Measurements from ENCODE around the gene EHD1.
"Not testable (repeated sequence)": the region's sequence is repeated elsewhere in the genome, so short reads cannot be mapped to it uniquely, and the experiment has no call there.

EHD1 gene

GRCh38 chr11:64849598-64850356 lies 28.6 kb downstream of the EHD1 start:
- Histone ChIP-seq H3K27ac (no peak overlapping the region), H3K9me3 (ENCODE audit: low read depth, low read length) (no peaks in the 10 kb centered on the region), H3K4me3 (no peak overlapping the region), H3K36me3 (ENCODE audit: insufficient read depth, low read length) (no peaks in the 10 kb centered on the region), H3K9ac (ENCODE audit: insufficient read length) (no peak overlapping the region)
- TF ChIP-seq FOXP2 (optimal IDR thresholded peaks at IDR 0.05; ENCODE audit: control extremely low read depth, extremely low read length, insufficient read depth) (no peak), EZH2 (IDR thresholded peaks at IDR 0.05) (no peak), POLR2AphosphoS5 (IDR thresholded peaks at IDR 0.05; ENCODE audit: borderline replicate concordance, low read depth, low read length) (no peak)
- DNase-seq (ENCODE audit: low read depth, low spot score), result no peak

GRCh38 chr11:64848826-64849597 lies 29.4 kb downstream of the EHD1 start:
- no peak for DNase-seq (ENCODE audit: low read depth, low spot score)

GRCh38 chr11:64848214-64848825 lies 30.1 kb downstream of the EHD1 start:
- H3K9me3 ChIP-seq (ENCODE audit: low read depth, low read length), result no peaks in the 10 kb centered on the region
- no peaks in the 10 kb centered on the region for H3K36me3 ChIP-seq (ENCODE audit: insufficient read depth, low read length)
- no peak for DNase-seq (ENCODE audit: low read depth, low spot score)
- TF ChIP-seq EZH2 (IDR thresholded peaks at IDR 0.05) (no peak), FOXP2 (optimal IDR thresholded peaks at IDR 0.05; ENCODE audit: control extremely low read depth, extremely low read length, insufficient read depth) (no peak), POLR2AphosphoS5 (IDR thresholded peaks at IDR 0.05; ENCODE audit: borderline replicate concordance, low read depth, low read length) (no peak)
- H3K27ac ChIP-seq, result no peak overlapping the region
- no peak overlapping the region for H3K9ac ChIP-seq (ENCODE audit: insufficient read length)
- H3K4me3 ChIP-seq, result no peak overlapping the region

More at GRCh38 chr11:64848826-64849597, 29.4 kb downstream of the EHD1 start:
- Histone ChIP-seq H3K9ac (ENCODE audit: insufficient read length) (no peak overlapping the region), H3K27ac (no peak overlapping the region), H3K4me3 (no peak overlapping the region), H3K9me3 (ENCODE audit: low read depth, low read length) (no peaks in the 10 kb centered on the region), H3K36me3 (ENCODE audit: insufficient read depth, low read length) (no peaks in the 10 kb centered on the region)
- TF ChIP-seq FOXP2 (optimal IDR thresholded peaks at IDR 0.05; ENCODE audit: control extremely low read depth, extremely low read length, insufficient read depth) (no peak), EZH2 (IDR thresholded peaks at IDR 0.05) (no peak), POLR2AphosphoS5 (IDR thresholded peaks at IDR 0.05; ENCODE audit: borderline replicate concordance, low read depth, low read length) (no peak)

- TF ChIP-seq FOXP2 (optimal IDR thresholded peaks at IDR 0.05; ENCODE audit: control extremely low read depth, extremely low read length, insufficient read depth), result no peak
- TF ChIP-seq POLR2AphosphoS5 (IDR thresholded peaks at IDR 0.05; ENCODE audit: borderline replicate concordance, low read depth, low read length), result no peak
- TF ChIP-seq EZH2 (IDR thresholded peaks at IDR 0.05), result no peak
- Histone ChIP-seq H3K36me3 (ENCODE audit: insufficient read depth, low read length) (no peaks in the 10 kb centered on the region), H3K9ac (ENCODE audit: insufficient read length) (no peak overlapping the region), H3K4me3 (no peak overlapping the region), H3K9me3 (ENCODE audit: low read depth, low read length) (no peaks in the 10 kb centered on the region), H3K27ac (no peak overlapping the region)
- peak; percentile 34 for DNase-seq (ENCODE audit: low read depth, low spot score)
These were observed 31.3 kb downstream of the EHD1 start for GRCh38 chr11:64846998-64847666.

GRCh38 chr11:64845776-64846129 lies 32.7 kb downstream of the EHD1 start:
- H3K9me3 ChIP-seq (ENCODE audit: low read depth, low read length); H3K9ac ChIP-seq (ENCODE audit: insufficient read length); DNase-seq (ENCODE audit: low read depth, low spot score); H3K36me3 ChIP-seq (ENCODE audit: insufficient read depth, low read length); H3K27ac ChIP-seq; H3K4me3 ChIP-seq: not testable (repeated sequence)

- no peak for TF ChIP-seq EZH2 (IDR thresholded peaks at IDR 0.05)
- H3K27ac ChIP-seq, result no peak overlapping the region
- H3K9ac ChIP-seq (ENCODE audit: insufficient read length), result no peak overlapping the region
- DNase-seq (ENCODE audit: low read depth, low spot score), result no peak
- H3K9me3 ChIP-seq (ENCODE audit: low read depth, low read length), result no peaks in the 10 kb centered on the region
- H3K36me3 ChIP-seq (ENCODE audit: insufficient read depth, low read length), result no peaks in the 10 kb centered on the region
- H3K4me3 ChIP-seq, result peak overlapping the region; percentile 82
These were observed 33.2 kb downstream of the EHD1 start for GRCh38 chr11:64845129-64845775.

- DNase-seq (ENCODE audit: low read depth, low spot score), result no peak
- no peak; the same call in 1 of the 2 replicates for TF ChIP-seq POLR2AphosphoS5 (IDR thresholded peaks at IDR 0.05; ENCODE audit: borderline replicate concordance, low read depth, low read length)
- no peak for TF ChIP-seq EZH2 (IDR thresholded peaks at IDR 0.05)
- TF ChIP-seq FOXP2 (optimal IDR thresholded peaks at IDR 0.05; ENCODE audit: control extremely low read depth, extremely low read length, insufficient read depth), result no peak
- Histone ChIP-seq H3K36me3 (ENCODE audit: insufficient read depth, low read length) (no peaks in the 10 kb centered on the region), H3K4me3 (peak within 1 kb of the TSS; percentile 82), H3K27ac (no peak within 1 kb of the TSS), H3K9me3 (ENCODE audit: low read depth, low read length) (no peaks in the 10 kb centered on the region), H3K9ac (ENCODE audit: insufficient read length) (peak within 1 kb of the TSS; percentile 5)
These were observed 33.9 kb downstream of the EHD1 start, which contains the start of gene CDC42BPG for GRCh38 chr11:64844330-64845128. CDC42BPG (minus strand) TSS chr11:64844653; CDS start chr11:64844569, 84 bp downstream.
